GM18499 (cell line): ENCODE results near the gene PDE4B.

Experiments
- ATAC-seq: cut with Tn5 transposase; IDR thresholded peaks from one replicate; pipeline ENCODE4 v1.9.1; 2021; ENCODE audit warnings: moderate number of reproducible peaks; ENCODE audit not compliant: insufficient read depth, unreplicated experiment

Gene PDE4B

GRCh38 chr1:66422804-66423203, 630.1 kb downstream of the PDE4B start:
- no peak for ATAC-seq
